ENCODE measurements around the gene NPSR1.

DNA sequence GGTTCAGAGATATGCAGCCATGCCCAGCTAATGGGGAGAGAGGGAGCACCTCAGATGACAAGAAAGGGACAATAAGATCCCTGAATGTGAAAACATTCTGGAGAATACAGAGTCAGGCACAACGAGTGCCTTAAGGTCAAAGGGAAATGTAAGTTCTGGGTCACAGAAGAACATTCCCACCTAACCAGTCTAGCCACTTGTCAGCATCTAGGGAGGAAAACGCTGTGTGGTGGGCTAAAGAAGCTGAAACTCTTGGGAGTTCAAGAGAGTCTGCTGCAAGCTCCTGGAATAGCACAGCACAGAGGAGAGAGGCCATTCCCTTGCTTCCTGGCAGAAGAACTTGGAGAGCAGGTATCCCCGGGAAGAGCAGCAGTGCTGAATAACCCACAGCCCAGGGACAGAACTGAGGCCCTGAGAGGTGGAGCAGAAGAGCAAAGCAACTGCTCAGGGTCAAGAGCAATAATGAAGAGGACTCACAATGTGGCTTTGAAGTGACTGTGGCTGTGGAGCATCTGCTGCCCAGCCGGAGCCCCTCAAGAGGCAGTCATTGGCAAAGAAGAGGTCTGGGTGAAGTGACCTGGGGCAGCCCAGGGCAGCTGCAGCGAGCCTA lies 182.3 kb downstream of the NPSR1 start:
- TF ChIP-seq CTCF (IDR thresholded peaks at IDR 0.05; ENCODE audit: insufficient read depth, low read depth, low read length) (no peak), EZH2 (IDR thresholded peaks at IDR 0.05; ENCODE audit: insufficient read depth, low read length) (no peak)

Measured in astrocyte (in vitro differentiated cells and primary cell).